Measurements from ENCODE around the gene RIT2. TPM values are rescaled to one million over a fixed set of nuclear protein-coding genes. Genes with fewer than 3 reads are reported as not detected.

Gene RIT2
- total RNA-seq, 3 donors from 2014 or later (not counting 1 experiment from before 2014, with no cell fraction given): not detected

GRCh38 chr18:42734520-42734919 is 381.0 kb downstream of the RIT2 start:
- H3K4me3 Mint-ChIP-seq: no peak overlapping the region

GRCh38 chr18:42730272-42730671 is 385.2 kb downstream of the RIT2 start:
- Histone ChIP-seq H3K27me3 (ENCODE audit: control insufficient read depth, insufficient read depth, low read length) (no peaks in the 10 kb centered on the region), H3K27ac (ENCODE audit: low read length) (no peak overlapping the region), H3K4me3 (ENCODE audit: low read length) (no peak overlapping the region), H3K4me1 (ENCODE audit: control insufficient read depth, insufficient read depth, low read length) (no peaks in the 10 kb centered on the region), H3K9me3 (ENCODE audit: control insufficient read depth, insufficient read depth, low read length) (no peaks in the 10 kb centered on the region), H3K36me3 (ENCODE audit: control insufficient read depth, insufficient read depth, low read length) (no peaks in the 10 kb centered on the region)
- Mint-ChIP-seq H3K9me3 (peaks cover 7 to 9% of the 10 kb centered on the region in 2 donors), H3K4me1 (no peaks in the 10 kb centered on the region), H3K27ac (no peak overlapping the region), H3K27me3 (ENCODE audit: low read depth in 2 of 2) (no peaks in the 10 kb centered on the region), H3K36me3 (no peaks in the 10 kb centered on the region), H3K4me3 (no peak overlapping the region)
- intact Hi-C loops (cut with micrococcal nuclease): no loop called here
- DNase-seq (no peak), ATAC-seq (no peak)
- WGBS (ENCODE audit: insufficient coverage): 57% methylated on average over 1 of the region's 1 CpG
- no peak for TF ChIP-seq CTCF (IDR thresholded peaks at IDR 0.05)

More at GRCh38 chr18:42734520-42734919, 381.0 kb downstream of the RIT2 start:
- Histone ChIP-seq H3K4me1 (ENCODE audit: control insufficient read depth, insufficient read depth, low read length) (no peaks in the 10 kb centered on the region), H3K4me3 (ENCODE audit: low read length) (no peak overlapping the region), H3K9me3 (ENCODE audit: control insufficient read depth, insufficient read depth, low read length) (no peaks in the 10 kb centered on the region), H3K27me3 (ENCODE audit: control insufficient read depth, insufficient read depth, low read length) (no peaks in the 10 kb centered on the region), H3K27ac (ENCODE audit: low read length) (no peak overlapping the region), H3K36me3 (ENCODE audit: control insufficient read depth, insufficient read depth, low read length) (no peaks in the 10 kb centered on the region)
- Mint-ChIP-seq H3K27ac (no peak overlapping the region), H3K4me1 (no peaks in the 10 kb centered on the region), H3K9me3 (peaks cover 7 to 9% of the 10 kb centered on the region in 2 donors), H3K27me3 (ENCODE audit: low read depth in 2 of 2) (no peaks in the 10 kb centered on the region), H3K36me3 (no peaks in the 10 kb centered on the region)
- ATAC-seq (no peak), DNase-seq (no peak)
- no peak for TF ChIP-seq CTCF (IDR thresholded peaks at IDR 0.05)
- 77% methylated on average over 2 of the region's 3 CpGs for WGBS (ENCODE audit: insufficient coverage)
- intact Hi-C loops (cut with micrococcal nuclease): no loop called here

GRCh38 chr18:42719221-42719620 is 396.3 kb downstream of the RIT2 start:
- DNase-seq: no peak
- Histone ChIP-seq H3K9me3 (ENCODE audit: control insufficient read depth, insufficient read depth, low read length) (no peaks in the 10 kb centered on the region), H3K4me1 (ENCODE audit: control insufficient read depth, insufficient read depth, low read length) (no peaks in the 10 kb centered on the region), H3K27me3 (ENCODE audit: control insufficient read depth, insufficient read depth, low read length) (no peaks in the 10 kb centered on the region), H3K4me3 (ENCODE audit: low read length) (no peak overlapping the region), H3K36me3 (ENCODE audit: control insufficient read depth, insufficient read depth, low read length) (no peaks in the 10 kb centered on the region), H3K27ac (ENCODE audit: low read length) (no peak overlapping the region)
- ATAC-seq: no peak
- Mint-ChIP-seq H3K27ac (no peak overlapping the region), H3K9me3 (peaks cover 9 to 19% of the 10 kb centered on the region in 2 donors), H3K27me3 (ENCODE audit: low read depth in 2 of 2) (no peaks in the 10 kb centered on the region), H3K4me1 (no peaks in the 10 kb centered on the region), H3K4me3 (no peak overlapping the region), H3K36me3 (no peaks in the 10 kb centered on the region)
- intact Hi-C loops (cut with micrococcal nuclease): no loop called here
- no peak for TF ChIP-seq CTCF (IDR thresholded peaks at IDR 0.05)
- 85% methylated on average over 6 of the region's 6 CpGs for WGBS (ENCODE audit: insufficient coverage)

- Mint-ChIP-seq H3K36me3 (no peaks in the 10 kb centered on the region), H3K4me1 (no peaks in the 10 kb centered on the region), H3K27ac (no peak overlapping the region), H3K27me3 (ENCODE audit: low read depth in 2 of 2) (no peaks in the 10 kb centered on the region), H3K4me3 (no peak overlapping the region), H3K9me3 (peaks cover under 1 to 2% of the 10 kb centered on the region in 2 donors)
- Histone ChIP-seq H3K4me1 (ENCODE audit: control insufficient read depth, insufficient read depth, low read length) (no peaks in the 10 kb centered on the region), H3K27ac (ENCODE audit: low read length) (no peak overlapping the region), H3K9me3 (ENCODE audit: control insufficient read depth, insufficient read depth, low read length) (no peaks in the 10 kb centered on the region), H3K36me3 (ENCODE audit: control insufficient read depth, insufficient read depth, low read length) (no peaks in the 10 kb centered on the region), H3K27me3 (ENCODE audit: control insufficient read depth, insufficient read depth, low read length) (no peaks in the 10 kb centered on the region), H3K4me3 (ENCODE audit: low read length) (no peak overlapping the region)
- 78% methylated on average over 1 of the region's 1 CpG for WGBS (ENCODE audit: insufficient coverage)
- no peak for DNase-seq
- ATAC-seq: no peak
- no peak for TF ChIP-seq CTCF (IDR thresholded peaks at IDR 0.05)
- intact Hi-C loops (cut with micrococcal nuclease): no loop called here
Observed at GRCh38 chr18:42712065-42712464, 403.4 kb downstream of the RIT2 start.

Data from natural killer cell (primary cell).